Measurements from ENCODE around the gene NECTIN1. TPM values are rescaled to one million over a fixed set of nuclear protein-coding genes. Genes with fewer than 3 reads are reported as not detected.

Gene NECTIN1
- total RNA-seq, 2 experiments from 2014 or later = 2.5 to 3.4 TPM

DNA sequence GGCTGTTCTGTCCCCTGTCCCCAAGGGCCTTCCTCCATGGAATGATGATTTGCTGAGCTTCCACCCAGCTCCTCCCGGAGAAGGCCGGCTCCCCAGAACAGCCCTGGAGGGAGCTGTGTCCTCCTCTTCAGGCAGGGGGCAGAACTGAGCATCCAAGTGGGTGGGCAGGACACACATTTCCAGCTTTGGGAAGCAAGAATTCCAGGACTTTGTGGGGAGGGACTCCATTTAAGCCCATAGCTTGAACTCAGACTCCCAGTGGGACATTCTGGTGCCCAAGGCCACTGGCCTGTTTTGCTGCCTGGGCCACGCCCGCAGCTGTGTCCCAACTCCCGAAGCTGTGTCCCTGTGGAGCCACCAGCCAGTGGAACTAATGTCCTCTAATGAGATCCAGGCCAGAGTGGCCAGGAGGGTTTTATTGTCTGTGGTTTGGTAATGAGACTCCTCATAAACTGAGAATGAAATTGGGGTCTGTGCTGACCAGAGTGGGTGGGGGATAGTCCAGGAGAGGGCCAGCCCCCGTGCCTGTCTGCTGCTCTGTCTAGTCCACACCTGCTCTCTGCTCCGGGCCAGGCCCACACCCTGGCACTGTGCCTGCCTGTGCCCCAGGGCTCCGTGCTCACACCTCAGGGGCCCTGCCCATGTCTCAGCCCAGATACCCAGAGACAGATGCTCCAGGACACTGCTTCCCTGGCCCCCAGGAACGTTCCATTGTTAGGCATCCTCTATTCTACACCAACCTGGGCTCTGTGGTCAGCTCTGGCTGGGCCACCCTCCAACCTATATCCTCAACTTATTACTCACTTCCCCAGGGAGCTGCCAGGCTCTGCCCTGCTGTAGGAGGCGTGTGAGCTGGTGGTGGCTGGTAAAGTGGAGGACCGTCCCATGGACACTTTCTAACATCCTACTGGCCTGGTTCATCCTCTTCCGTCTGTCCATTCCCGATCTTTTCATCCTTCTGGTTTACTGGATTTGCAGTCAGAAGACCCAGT lies 7.6 kb downstream of the NECTIN1 start:
- DNase-seq (no peak), ATAC-seq (ENCODE audit: poor library complexity) (no peak)
- no peaks in the 10 kb centered on the region for H3K9me3 ChIP-seq (ENCODE audit: control insufficient read depth in 1 of 2, insufficient read depth in 1 of 2, low read length in 2 of 2)
- TF ChIP-seq, protein P1, sequence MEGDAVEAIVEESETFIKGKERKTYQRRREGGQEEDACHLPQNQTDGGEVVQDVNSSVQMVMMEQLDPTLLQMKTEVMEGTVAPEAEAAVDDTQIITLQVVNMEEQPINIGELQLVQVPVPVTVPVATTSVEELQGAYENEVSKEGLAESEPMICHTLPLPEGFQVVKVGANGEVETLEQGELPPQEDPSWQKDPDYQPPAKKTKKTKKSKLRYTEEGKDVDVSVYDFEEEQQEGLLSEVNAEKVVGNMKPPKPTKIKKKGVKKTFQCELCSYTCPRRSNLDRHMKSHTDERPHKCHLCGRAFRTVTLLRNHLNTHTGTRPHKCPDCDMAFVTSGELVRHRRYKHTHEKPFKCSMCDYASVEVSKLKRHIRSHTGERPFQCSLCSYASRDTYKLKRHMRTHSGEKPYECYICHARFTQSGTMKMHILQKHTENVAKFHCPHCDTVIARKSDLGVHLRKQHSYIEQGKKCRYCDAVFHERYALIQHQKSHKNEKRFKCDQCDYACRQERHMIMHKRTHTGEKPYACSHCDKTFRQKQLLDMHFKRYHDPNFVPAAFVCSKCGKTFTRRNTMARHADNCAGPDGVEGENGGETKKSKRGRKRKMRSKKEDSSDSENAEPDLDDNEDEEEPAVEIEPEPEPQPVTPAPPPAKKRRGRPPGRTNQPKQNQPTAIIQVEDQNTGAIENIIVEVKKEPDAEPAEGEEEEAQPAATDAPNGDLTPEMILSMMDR (IDR thresholded peaks at IDR 0.05) = no peak
- H3K4me3 Mint-ChIP-seq = no peak overlapping the region
- H3K27me3 Mint-ChIP-seq = peaks cover 4% of the 10 kb centered on the region
- no peaks in the 10 kb centered on the region for H3K9me3 Mint-ChIP-seq
- no peaks in the 10 kb centered on the region for H3K4me1 ChIP-seq (ENCODE audit: insufficient read depth, low read length)
- ChIA-PET CTCF (interaction anchor here (1.3 kb wide), 1 partner anchor 8 kb away, joined by 11 read pairs; the partner anchor contains the start of gene NECTIN1), POLR2A (no interaction called here)
- no peak overlapping the region for H3K27ac Mint-ChIP-seq
- H3K36me3 ChIP-seq (ENCODE audit: insufficient read depth, low read length) = no peaks in the 10 kb centered on the region
- no peak overlapping the region for H3K4me3 ChIP-seq (ENCODE audit: low read length)
- no peaks in the 10 kb centered on the region for H3K36me3 Mint-ChIP-seq (ENCODE audit: low read depth)
- peaks cover 0 to 2% of the 10 kb centered on the region in 2 experiments for H3K27me3 ChIP-seq (ENCODE audit: control insufficient read depth in 1 of 2, insufficient read depth in 2 of 2, low read length in 2 of 2)
- H3K4me1 Mint-ChIP-seq (ENCODE audit: low read depth) = no peaks in the 10 kb centered on the region
- no peak overlapping the region for H3K27ac ChIP-seq (ENCODE audit: low read depth in 1 of 2, low read length in 2 of 2)
- intact Hi-C loops (cut with DNase I, micrococcal nuclease) = loop anchor here in 1 of 2 experiments (10.0 kb wide), 1 partner anchor 337 kb away; the partner anchor contains the start of gene USP2

DNA sequence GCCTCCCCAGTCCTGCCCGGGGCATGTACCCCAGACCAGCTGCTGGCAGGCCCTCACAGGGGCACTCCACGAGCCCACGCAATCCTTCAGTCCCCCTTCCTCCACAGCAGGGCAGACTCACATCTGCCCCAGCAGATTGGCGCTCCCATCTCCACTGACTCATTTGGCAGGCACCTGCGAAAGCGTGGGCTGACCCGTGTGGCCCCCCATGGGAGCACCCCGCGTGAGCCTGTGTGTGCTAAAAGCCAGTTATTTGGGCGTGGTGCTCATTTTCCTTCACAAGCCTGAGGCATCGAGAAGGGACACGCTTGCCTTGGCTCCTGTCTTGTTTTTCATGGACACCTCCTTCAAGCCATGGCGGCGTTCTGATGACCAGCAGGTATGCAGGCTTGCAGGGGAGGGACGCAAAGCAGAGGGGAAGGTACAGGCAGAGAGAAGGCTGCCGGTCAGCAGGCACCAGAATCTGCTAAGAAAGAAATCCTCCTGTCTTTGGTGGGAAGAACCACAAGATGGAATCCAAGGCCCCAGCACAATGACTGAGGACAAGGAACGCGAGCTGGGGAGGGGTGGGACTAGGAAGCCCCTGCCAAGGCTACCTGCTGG lies 8.6 kb downstream of the NECTIN1 start:
- Mint-ChIP-seq H3K4me3 (no peak overlapping the region), H3K9me3 (no peaks in the 10 kb centered on the region), H3K27ac (no peak overlapping the region), H3K4me1 (ENCODE audit: low read depth) (no peaks in the 10 kb centered on the region), H3K27me3 (peaks cover 4% of the 10 kb centered on the region), H3K36me3 (ENCODE audit: low read depth) (no peaks in the 10 kb centered on the region)
- POLR2A ChIA-PET = no interaction called here
- TF ChIP-seq, protein P1 (IDR thresholded peaks at IDR 0.05) = no peak
- no peak overlapping the region for H3K4me3 ChIP-seq (ENCODE audit: low read length)
- H3K27ac ChIP-seq (ENCODE audit: low read depth in 1 of 2, low read length in 2 of 2) = no peak overlapping the region
- H3K4me1 ChIP-seq (ENCODE audit: insufficient read depth, low read length) = no peaks in the 10 kb centered on the region
- no peak for ATAC-seq (ENCODE audit: poor library complexity)
- H3K9me3 ChIP-seq (ENCODE audit: control insufficient read depth in 1 of 2, insufficient read depth in 1 of 2, low read length in 2 of 2) = no peaks in the 10 kb centered on the region
- CTCF ChIA-PET = interaction anchor here (1.3 kb wide), 1 partner anchor 9 kb away, joined by 11 read pairs; the partner anchor contains the start of gene NECTIN1
- H3K36me3 ChIP-seq (ENCODE audit: insufficient read depth, low read length) = no peaks in the 10 kb centered on the region
- no peak for DNase-seq
- intact Hi-C loops (cut with DNase I, micrococcal nuclease) = loop anchor here in 1 of 2 experiments (10.0 kb wide), 1 partner anchor 336 kb away; the partner anchor contains the start of gene USP2
- no peaks in the 10 kb centered on the region for H3K27me3 ChIP-seq (ENCODE audit: control insufficient read depth in 1 of 2, insufficient read depth in 2 of 2, low read length in 2 of 2)

DNA sequence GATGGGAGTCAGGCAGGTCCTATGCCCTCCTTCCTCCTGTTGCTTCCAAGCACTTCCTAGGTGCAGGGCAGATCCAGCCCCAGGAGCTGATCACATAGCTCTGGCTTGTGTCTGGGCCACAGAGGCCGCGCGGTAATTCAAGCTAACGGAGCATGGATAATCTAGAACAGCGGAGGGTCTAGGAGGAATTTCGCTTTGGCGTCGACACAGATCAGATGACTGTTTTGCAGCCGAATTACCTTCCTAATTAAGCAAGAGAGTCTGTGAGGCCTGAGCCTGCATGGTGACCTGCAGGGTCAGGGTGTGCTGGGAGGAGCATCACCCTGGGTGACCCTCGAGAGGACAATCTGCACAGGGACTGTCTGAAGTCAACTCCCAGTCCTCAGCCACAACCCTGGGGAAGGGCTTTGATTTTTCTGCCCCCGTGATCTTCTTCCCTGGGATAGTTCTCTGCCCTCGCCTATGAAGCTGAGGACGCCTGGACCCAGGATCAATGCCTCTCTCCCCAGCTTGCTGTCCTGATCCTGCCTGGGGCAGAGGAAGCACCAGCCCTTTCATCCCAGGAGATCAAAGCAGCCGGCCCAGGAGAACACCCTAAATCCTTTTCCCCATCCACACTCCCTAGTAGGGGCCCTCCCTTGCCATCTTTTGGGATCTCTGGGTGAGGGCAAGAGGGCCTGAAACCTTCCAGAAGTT lies 11.0 kb downstream of the NECTIN1 start:
- peaks cover 4% of the 10 kb centered on the region for H3K27me3 Mint-ChIP-seq
- Histone ChIP-seq H3K27ac (ENCODE audit: low read depth in 1 of 2, low read length in 2 of 2) (no peak overlapping the region), H3K27me3 (ENCODE audit: control insufficient read depth in 1 of 2, insufficient read depth in 2 of 2, low read length in 2 of 2) (peaks cover 0 to 2% of the 10 kb centered on the region in 2 experiments), H3K36me3 (ENCODE audit: insufficient read depth, low read length) (no peaks in the 10 kb centered on the region), H3K9me3 (ENCODE audit: control insufficient read depth in 1 of 2, insufficient read depth in 1 of 2, low read length in 2 of 2) (peaks cover 0 to 7% of the 10 kb centered on the region in 2 experiments), H3K4me1 (ENCODE audit: insufficient read depth, low read length) (peaks cover 1% of the 10 kb centered on the region), H3K4me3 (ENCODE audit: low read length) (no peak overlapping the region)
- DNase-seq (no peak), ATAC-seq (ENCODE audit: poor library complexity) (no peak)
- POLR2A ChIA-PET = no interaction called here
- no peak overlapping the region for H3K4me3 Mint-ChIP-seq
- CTCF ChIA-PET = no interaction called here
- H3K9me3 Mint-ChIP-seq = no peaks in the 10 kb centered on the region
- no peak overlapping the region for H3K27ac Mint-ChIP-seq
- no peaks in the 10 kb centered on the region for H3K36me3 Mint-ChIP-seq (ENCODE audit: low read depth)
- H3K4me1 Mint-ChIP-seq (ENCODE audit: low read depth) = no peaks in the 10 kb centered on the region
- intact Hi-C loops (cut with DNase I, micrococcal nuclease) = no loop called here
- TF ChIP-seq, protein P1 (IDR thresholded peaks at IDR 0.05) = no peak

Measured in CD4-positive, alpha-beta T cell (primary cell).